Omental fat pad (tissue), 4 donors: ENCODE results near the gene ACSM6. TPM values are rescaled to one million over a fixed set of nuclear protein-coding genes. Genes with fewer than 3 reads are reported as not detected.

Experiments used
- ATAC-seq: fragments of 150-250 bp; one replicate; pipeline ENCODE4 v1.9.1; 2016; ENCODE audit warnings: mild to moderate bottlenecking, moderate library complexity; ENCODE audit not compliant: low FRiP score
- DNase-seq: peaks from one replicate; pipeline ENCODE4 v3.0.0-alpha.2; 2019; ENCODE audit warnings: low spot score
- CTCF ChIP-seq, 3 donors: fragments of 450-650 bp; IDR thresholded peaks; one replicate each; pipeline ENCODE4 v1.5.1; 2016 to 2017; ENCODE audit warnings: antibody characterized with exemption in 3 of 3, mild to moderate bottlenecking in 3 of 3, moderate library complexity in 2 of 3
- total RNA-seq, 4 donors: library from RNA; depleted of rRNA; stranded (reverse); fragments of >200 nt; gene quantifications; one replicate each; pipeline ENCODE4 v1.1.0, GENCODE V29; 2016

Gene ACSM6
- total RNA-seq, 4 donors from 2014 or later: not detected

- TF ChIP-seq CTCF (IDR thresholded peaks at IDR 0.05): no peak
- DNase-seq: no peak
- ATAC-seq: no peak
Observed at GRCh38 chr10:95254629-95255028, 60.6 kb downstream of the ACSM6 start.

GRCh38 chr10:95256268-95256667, 62.2 kb downstream of the ACSM6 start:
- DNase-seq (no peak), ATAC-seq (no peak)
- no peak for TF ChIP-seq CTCF (IDR thresholded peaks at IDR 0.05)

GRCh38 chr10:95257849-95258248, 63.8 kb downstream of the ACSM6 start:
- ATAC-seq (no peak), DNase-seq (no peak)
- TF ChIP-seq CTCF (IDR thresholded peaks at IDR 0.05): no peak

GRCh38 chr10:95260397-95260881, 66.4 kb downstream of the ACSM6 start:
- TF ChIP-seq CTCF (IDR thresholded peaks at IDR 0.05): no peak
- DNase-seq: no peak
- peak; percentile 66 for ATAC-seq

GRCh38 chr10:95260909-95261552, 67.0 kb downstream of the ACSM6 start:
- ATAC-seq (peak; percentile 38), DNase-seq (no peak)
- no peak for TF ChIP-seq CTCF (IDR thresholded peaks at IDR 0.05)

- no peak for TF ChIP-seq CTCF (IDR thresholded peaks at IDR 0.05)
- ATAC-seq (no peak), DNase-seq (no peak)
Observed at GRCh38 chr10:95261926-95262325, 67.9 kb downstream of the ACSM6 start.
